HepG2 (cell line): ENCODE results near the gene CFD. TPM values are rescaled to one million over a fixed set of nuclear protein-coding genes. Genes with fewer than 3 reads are reported as not detected.

Experiments used
- ATAD3A ChIP-seq: sonication (generic); formaldehyde crosslinking; IDR thresholded peaks from 2 replicates; pipeline ENCODE4 v1.4.0; 2020; ENCODE audit warnings: missing genetic modification reagents
- BORCS8-MEF2B ChIP-seq: sonication (generic); formaldehyde crosslinking; IDR thresholded peaks from 2 replicates; pipeline ENCODE4 v1.8.0; 2022; ENCODE audit warnings: mild to moderate bottlenecking, missing genetic modification reagents
- GABPB1 ChIP-seq: IDR thresholded peaks from 2 replicates; pipeline ENCODE4 v1.6.1; 2016; ENCODE audit warnings: mild to moderate bottlenecking, missing genetic modification reagents, moderate library complexity, missing compliant biosample characterization
- HNF4A ChIP-seq: sonication (generic); formaldehyde crosslinking; IDR thresholded peaks from 2 replicates; pipeline ENCODE4 v1.4.0; 2020; ENCODE audit warnings: missing genetic modification reagents
- HNRNPLL ChIP-seq: fragments of 200-400 bp; formaldehyde crosslinking; IDR thresholded peaks from 2 replicates; pipeline ENCODE4 v1.6.1; 2017; ENCODE audit warnings: mild to moderate bottlenecking, low read depth, low read length; ENCODE audit not compliant: poor library complexity, severe bottlenecking
- MYC ChIP-seq: sonication (generic); formaldehyde crosslinking; IDR thresholded peaks from 2 replicates; pipeline ENCODE4 v1.9.0; 2021; ENCODE audit warnings: missing genetic modification reagents, borderline replicate concordance
- PPARG ChIP-seq: conservative IDR thresholded peaks from 2 replicates; pipeline ENCODE4 v1.6.1; 2016; ENCODE audit warnings: missing biosample characterization, missing genetic modification reagents
- REXO4 ChIP-seq: sonication (generic); formaldehyde crosslinking; IDR thresholded peaks from 2 replicates; pipeline ENCODE4 v1.8.0; 2022; ENCODE audit warnings: missing genetic modification reagents, mild to moderate bottlenecking, borderline replicate concordance
- RXRB ChIP-seq: IDR thresholded peaks from 2 replicates; pipeline ENCODE4 v1.6.1; 2016; ENCODE audit warnings: borderline replicate concordance, missing genetic modification reagents, missing compliant biosample characterization
- SSRP1 ChIP-seq: IDR thresholded peaks from 2 replicates; pipeline ENCODE4 v1.6.1; 2016; ENCODE audit warnings: control low read depth
- THAP11 ChIP-seq: IDR thresholded peaks from 2 replicates; pipeline ENCODE4 v1.6.1; 2016; ENCODE audit warnings: missing biosample characterization, missing genetic modification reagents
- ZBTB34 ChIP-seq: sonication (generic); formaldehyde crosslinking; IDR thresholded peaks from 2 replicates; pipeline ENCODE4 v1.8.0; 2022; ENCODE audit warnings: mild to moderate bottlenecking, missing genetic modification reagents
- ZEB1 ChIP-seq: IDR thresholded peaks from 2 replicates; pipeline ENCODE4 v1.6.1; 2012; ENCODE audit warnings: mild to moderate bottlenecking, low read depth, inconsistent platforms; ENCODE audit not compliant: insufficient replicate concordance
- ZFAT ChIP-seq: sonication (generic); formaldehyde crosslinking; conservative IDR thresholded peaks from 2 replicates; pipeline ENCODE4 v1.8.1; 2023; ENCODE audit warnings: missing genetic modification reagents, inconsistent platforms
- ZNF121 ChIP-seq: sonication (generic); formaldehyde crosslinking; IDR thresholded peaks from 2 replicates; pipeline ENCODE4 v1.5.0; 2020; ENCODE audit warnings: mild to moderate bottlenecking, missing genetic modification reagents
- ZNF160 ChIP-seq: sonication (generic); formaldehyde crosslinking; IDR thresholded peaks from 2 replicates; pipeline ENCODE4 v1.8.0; 2022; ENCODE audit warnings: mild to moderate bottlenecking, inconsistent platforms, missing genetic modification reagents
- ZNF326 ChIP-seq: sonication (generic); formaldehyde crosslinking; IDR thresholded peaks from 2 replicates; pipeline ENCODE4 v1.4.0; 2020; ENCODE audit warnings: missing genetic modification reagents, borderline replicate concordance
- ZNF331 ChIP-seq: sonication (generic); formaldehyde crosslinking; IDR thresholded peaks from 2 replicates; pipeline ENCODE4 v1.4.0; 2020; ENCODE audit warnings: missing genetic modification reagents
- ZNF891 ChIP-seq: sonication (generic); formaldehyde crosslinking; IDR thresholded peaks from 2 replicates; pipeline ENCODE4 v1.5.0; 2020; ENCODE audit warnings: mild to moderate bottlenecking, missing genetic modification reagents
- polyA plus RNA-seq, 8 experiments: library from polyadenylated mRNA; depleted of rRNA in 3 of 8; stranded (reverse) in 7 of 8; unstranded in 1 of 8; fragments of >200 nt; fragmentation: Illumina TruSeq in 4 of 8; extraction: Trizol in 4 of 8; gene quantifications; 2 replicates each; pipeline versions ENCODE4 v1.2.1 to v1.2.3, GENCODE V29; 2011 to 2016; ENCODE audit warnings: low read depth in 4 of 8, missing spikeins in 1 of 8, mixed read lengths in 1 of 8; ENCODE audit not compliant: insufficient read depth in 1 of 8
- total RNA-seq, 5 experiments: library from RNA; depleted of rRNA; stranded (reverse); fragments of >200 nt; fragmentation: Illumina TruSeq; extraction: Trizol; gene quantifications; 2 replicates each; pipeline ENCODE4 v1.2.3, GENCODE V29; 2016; ENCODE audit warnings: low read depth in 1 of 5
- TF ChIP-seq, protein P1 (sequence below): sonication (generic); formaldehyde crosslinking; IDR thresholded peaks from 2 replicates; pipeline ENCODE4 v1.5.0; 2020; ENCODE audit warnings: mild to moderate bottlenecking, missing genetic modification reagents
- TF ChIP-seq, protein P2 (sequence below): sonication (generic); formaldehyde crosslinking; IDR thresholded peaks from 2 replicates; pipeline ENCODE4 v1.4.0; 2020; ENCODE audit warnings: mild to moderate bottlenecking, missing genetic modification reagents
- TF ChIP-seq, protein P3 (sequence below): IDR thresholded peaks from 2 replicates; pipeline ENCODE4 v1.6.1; 2016; ENCODE audit warnings: mild to moderate bottlenecking

Gene CFD
- total and polyA plus RNA-seq, 2 of the 13 experiments (the other 11 are each of a cell fraction or from before 2014, with no cell fraction given): 2.3 to 4.6 TPM

DNA sequence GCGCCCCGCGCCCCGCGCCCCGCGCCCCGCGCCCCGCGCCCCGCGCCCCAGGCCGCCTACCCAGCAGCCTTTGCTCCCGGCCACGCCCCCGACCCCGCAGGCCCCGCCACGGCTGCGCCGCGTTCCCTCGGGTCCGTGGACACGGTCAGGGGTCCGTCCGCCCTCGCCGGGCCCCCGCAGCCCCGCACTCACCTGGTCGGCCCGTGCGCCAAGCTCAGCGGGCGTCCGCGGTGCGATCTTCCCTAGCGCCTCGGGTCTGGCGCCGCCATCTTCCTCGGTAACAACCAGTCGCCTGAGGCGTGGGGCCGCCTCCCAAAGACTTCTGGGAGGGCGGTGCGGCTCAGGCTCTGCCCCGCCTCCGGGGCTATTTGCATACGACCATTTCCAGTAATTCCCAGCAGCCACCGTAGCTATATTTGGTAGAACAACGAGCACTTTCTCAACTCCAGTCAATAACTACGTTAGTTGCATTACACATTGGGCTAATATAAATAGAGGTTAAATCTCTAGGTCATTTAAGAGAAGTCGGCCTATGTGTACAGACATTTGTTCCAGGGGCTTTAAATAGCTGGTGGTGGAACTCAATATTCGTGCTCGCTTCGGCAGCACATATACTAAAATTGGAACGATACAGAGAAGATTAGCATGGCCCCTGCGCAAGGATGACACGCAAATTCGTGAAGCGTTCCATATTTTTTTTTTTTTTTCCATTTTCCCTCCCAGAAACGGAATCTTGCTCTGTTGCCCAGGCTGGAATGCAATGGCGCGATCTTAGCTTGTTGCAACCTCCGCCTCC, 33.6 kb downstream of the CFD start, which contains the start of the genes MED16 and RNU6-9 (continued):
- TF ChIP-seq, protein P1, sequence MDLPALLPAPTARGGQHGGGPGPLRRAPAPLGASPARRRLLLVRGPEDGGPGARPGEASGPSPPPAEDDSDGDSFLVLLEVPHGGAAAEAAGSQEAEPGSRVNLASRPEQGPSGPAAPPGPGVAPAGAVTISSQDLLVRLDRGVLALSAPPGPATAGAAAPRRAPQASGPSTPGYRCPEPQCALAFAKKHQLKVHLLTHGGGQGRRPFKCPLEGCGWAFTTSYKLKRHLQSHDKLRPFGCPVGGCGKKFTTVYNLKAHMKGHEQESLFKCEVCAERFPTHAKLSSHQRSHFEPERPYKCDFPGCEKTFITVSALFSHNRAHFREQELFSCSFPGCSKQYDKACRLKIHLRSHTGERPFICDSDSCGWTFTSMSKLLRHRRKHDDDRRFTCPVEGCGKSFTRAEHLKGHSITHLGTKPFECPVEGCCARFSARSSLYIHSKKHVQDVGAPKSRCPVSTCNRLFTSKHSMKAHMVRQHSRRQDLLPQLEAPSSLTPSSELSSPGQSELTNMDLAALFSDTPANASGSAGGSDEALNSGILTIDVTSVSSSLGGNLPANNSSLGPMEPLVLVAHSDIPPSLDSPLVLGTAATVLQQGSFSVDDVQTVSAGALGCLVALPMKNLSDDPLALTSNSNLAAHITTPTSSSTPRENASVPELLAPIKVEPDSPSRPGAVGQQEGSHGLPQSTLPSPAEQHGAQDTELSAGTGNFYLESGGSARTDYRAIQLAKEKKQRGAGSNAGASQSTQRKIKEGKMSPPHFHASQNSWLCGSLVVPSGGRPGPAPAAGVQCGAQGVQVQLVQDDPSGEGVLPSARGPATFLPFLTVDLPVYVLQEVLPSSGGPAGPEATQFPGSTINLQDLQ: peak; percentile 71; the same call in 1 of the 2 replicates
- TF ChIP-seq ZNF891 (CRISPR knock-in tag): no peak; the same call in 1 of the 2 replicates
- no peak for TF ChIP-seq REXO4 (CRISPR knock-in tag)
- TF ChIP-seq ZFAT (CRISPR knock-in tag): no peak
- TF ChIP-seq SSRP1 (CRISPR knock-in tag): peak; percentile 92; the same call in 1 of the 2 replicates
- TF ChIP-seq HNF4A: no peak
- TF ChIP-seq, protein P2, sequence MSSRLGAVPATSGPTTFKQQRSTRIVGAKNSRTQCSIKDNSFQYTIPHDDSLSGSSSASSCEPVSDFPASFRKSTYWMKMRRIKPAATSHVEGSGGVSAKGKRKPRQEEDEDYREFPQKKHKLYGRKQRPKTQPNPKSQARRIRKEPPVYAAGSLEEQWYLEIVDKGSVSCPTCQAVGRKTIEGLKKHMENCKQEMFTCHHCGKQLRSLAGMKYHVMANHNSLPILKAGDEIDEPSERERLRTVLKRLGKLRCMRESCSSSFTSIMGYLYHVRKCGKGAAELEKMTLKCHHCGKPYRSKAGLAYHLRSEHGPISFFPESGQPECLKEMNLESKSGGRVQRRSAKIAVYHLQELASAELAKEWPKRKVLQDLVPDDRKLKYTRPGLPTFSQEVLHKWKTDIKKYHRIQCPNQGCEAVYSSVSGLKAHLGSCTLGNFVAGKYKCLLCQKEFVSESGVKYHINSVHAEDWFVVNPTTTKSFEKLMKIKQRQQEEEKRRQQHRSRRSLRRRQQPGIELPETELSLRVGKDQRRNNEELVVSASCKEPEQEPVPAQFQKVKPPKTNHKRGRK (CRISPR knock-in tag): no peak
- peak; percentile 40; the same call in 1 of the 2 replicates for TF ChIP-seq RXRB (CRISPR knock-in tag)
- TF ChIP-seq ATAD3A (CRISPR knock-in tag): no peak
- TF ChIP-seq ZNF326 (CRISPR knock-in tag): no peak
- peak; percentile 18; the same call in 1 of the 2 replicates for TF ChIP-seq PPARG (CRISPR knock-in tag)
- peak; percentile 71; the same call in 1 of the 2 replicates for TF ChIP-seq BORCS8-MEF2B
- peak; percentile 72 for TF ChIP-seq MYC (CRISPR knock-in tag)
- no peak for TF ChIP-seq ZNF331
- TF ChIP-seq ZNF121 (CRISPR knock-in tag): peak; percentile 52
- TF ChIP-seq, protein P3, sequence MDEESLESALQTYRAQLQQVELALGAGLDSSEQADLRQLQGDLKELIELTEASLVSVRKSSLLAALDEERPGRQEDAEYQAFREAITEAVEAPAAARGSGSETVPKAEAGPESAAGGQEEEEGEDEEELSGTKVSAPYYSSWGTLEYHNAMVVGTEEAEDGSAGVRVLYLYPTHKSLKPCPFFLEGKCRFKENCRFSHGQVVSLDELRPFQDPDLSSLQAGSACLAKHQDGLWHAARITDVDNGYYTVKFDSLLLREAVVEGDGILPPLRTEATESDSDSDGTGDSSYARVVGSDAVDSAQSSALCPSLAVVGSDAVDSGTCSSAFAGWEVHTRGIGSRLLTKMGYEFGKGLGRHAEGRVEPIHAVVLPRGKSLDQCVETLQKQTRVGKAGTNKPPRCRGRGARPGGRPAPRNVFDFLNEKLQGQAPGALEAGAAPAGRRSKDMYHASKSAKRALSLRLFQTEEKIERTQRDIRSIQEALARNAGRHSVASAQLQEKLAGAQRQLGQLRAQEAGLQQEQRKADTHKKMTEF: peak; percentile 74
- no peak for TF ChIP-seq HNRNPLL
- 0 out of 2 replicates have a peak, but pooled peaks have one; percentile 26 for TF ChIP-seq ZNF160 (CRISPR knock-in tag)
- no peak for TF ChIP-seq ZBTB34 (CRISPR knock-in tag)
- no peak for TF ChIP-seq ZEB1
- TF ChIP-seq GABPB1: peak; percentile 58
- TF ChIP-seq THAP11 (CRISPR knock-in tag): peak; percentile 72
